PFSK-1 (cell line): Measurements from ENCODE around the gene HPGD.

Source experiments
- TAF1 ChIP-seq: IDR thresholded peaks from 2 replicates; pipeline ENCODE4 v1.6.1; 2012; ENCODE audit warnings: low read length, control low read depth, borderline replicate concordance; ENCODE audit not compliant: insufficient read depth
- TF ChIP-seq, protein P1 (sequence below), 2 experiments: IDR thresholded peaks; 2 replicates each; pipeline versions ENCODE4 v1.6.1 to v1.8.0; 2011 to 2012; ENCODE audit warnings: low read depth in 2 of 2, low read length in 2 of 2, control low read depth in 1 of 2, inconsistent platforms in 1 of 2, mild to moderate bottlenecking in 1 of 2, moderate library complexity in 1 of 2; ENCODE audit not compliant: insufficient read depth in 1 of 2

DNA sequence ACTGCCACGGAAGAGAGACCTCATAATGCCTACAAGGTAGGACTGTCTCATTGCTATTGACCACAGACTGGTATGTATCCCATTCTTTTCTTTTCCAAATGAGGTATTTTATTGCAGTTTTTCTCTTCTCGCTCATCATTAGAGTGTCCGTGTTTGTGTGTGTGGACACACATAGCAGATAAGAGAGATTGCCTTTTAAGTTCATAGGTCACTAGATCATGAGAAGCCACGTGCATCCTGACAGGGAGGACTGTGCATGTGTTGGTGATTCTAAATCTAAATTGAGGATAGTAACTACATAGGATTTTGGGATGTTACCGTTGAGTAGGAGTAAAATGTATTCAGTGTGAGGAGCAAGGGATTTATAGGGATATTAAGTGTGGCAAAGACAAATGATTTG, 37.3 kb downstream of the HPGD start:
- TF ChIP-seq, protein P1, sequence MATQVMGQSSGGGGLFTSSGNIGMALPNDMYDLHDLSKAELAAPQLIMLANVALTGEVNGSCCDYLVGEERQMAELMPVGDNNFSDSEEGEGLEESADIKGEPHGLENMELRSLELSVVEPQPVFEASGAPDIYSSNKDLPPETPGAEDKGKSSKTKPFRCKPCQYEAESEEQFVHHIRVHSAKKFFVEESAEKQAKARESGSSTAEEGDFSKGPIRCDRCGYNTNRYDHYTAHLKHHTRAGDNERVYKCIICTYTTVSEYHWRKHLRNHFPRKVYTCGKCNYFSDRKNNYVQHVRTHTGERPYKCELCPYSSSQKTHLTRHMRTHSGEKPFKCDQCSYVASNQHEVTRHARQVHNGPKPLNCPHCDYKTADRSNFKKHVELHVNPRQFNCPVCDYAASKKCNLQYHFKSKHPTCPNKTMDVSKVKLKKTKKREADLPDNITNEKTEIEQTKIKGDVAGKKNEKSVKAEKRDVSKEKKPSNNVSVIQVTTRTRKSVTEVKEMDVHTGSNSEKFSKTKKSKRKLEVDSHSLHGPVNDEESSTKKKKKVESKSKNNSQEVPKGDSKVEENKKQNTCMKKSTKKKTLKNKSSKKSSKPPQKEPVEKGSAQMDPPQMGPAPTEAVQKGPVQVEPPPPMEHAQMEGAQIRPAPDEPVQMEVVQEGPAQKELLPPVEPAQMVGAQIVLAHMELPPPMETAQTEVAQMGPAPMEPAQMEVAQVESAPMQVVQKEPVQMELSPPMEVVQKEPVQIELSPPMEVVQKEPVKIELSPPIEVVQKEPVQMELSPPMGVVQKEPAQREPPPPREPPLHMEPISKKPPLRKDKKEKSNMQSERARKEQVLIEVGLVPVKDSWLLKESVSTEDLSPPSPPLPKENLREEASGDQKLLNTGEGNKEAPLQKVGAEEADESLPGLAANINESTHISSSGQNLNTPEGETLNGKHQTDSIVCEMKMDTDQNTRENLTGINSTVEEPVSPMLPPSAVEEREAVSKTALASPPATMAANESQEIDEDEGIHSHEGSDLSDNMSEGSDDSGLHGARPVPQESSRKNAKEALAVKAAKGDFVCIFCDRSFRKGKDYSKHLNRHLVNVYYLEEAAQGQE (IDR thresholded peaks at IDR 0.05; ENCODE audit: insufficient read depth in 1 of 2, low read depth in 2 of 2, low read length in 2 of 2) = no peak
- TF ChIP-seq TAF1 = no peak
